Testis (tissue), 2 donors: ENCODE results near the gene FAM53A.

Source experiments
- CTCF ChIP-seq, 3 experiments: fragments of 450-650 bp in 2 of 3; fragments of 200-600 bp in 1 of 3; sonication (generic) in 1 of 3; IDR thresholded peaks; one replicate each; pipeline ENCODE4 v1.5.1; 2016 to 2019; ENCODE audit warnings: antibody characterized with exemption in 3 of 3, mild to moderate bottlenecking in 2 of 3, moderate library complexity in 1 of 3
- POLR2A ChIP-seq: fragments of 450-650 bp; IDR thresholded peaks from one replicate; pipeline ENCODE4 v1.6.1; 2017; ENCODE audit warnings: antibody characterized with exemption, mild to moderate bottlenecking, moderate library complexity

- TF ChIP-seq CTCF (IDR thresholded peaks at IDR 0.05) (no peak), POLR2A (no peak)
Observed at GRCh38 chr4:1608821-1609500, 75.2 kb downstream of the FAM53A start.
